Colonic mucosa (tissue), 4 donors: Measurements from ENCODE around the gene AK2. TPM values are rescaled to one million over a fixed set of nuclear protein-coding genes. Genes with fewer than 3 reads are reported as not detected.
A peak's percentile ranks its signal among the peaks of the same experiment; 100 is the strongest.
"Not testable (repeated sequence)": the region's sequence is repeated elsewhere in the genome, so short reads cannot be mapped to it uniquely, and the experiment has no call there.

Source experiments
- DNase-seq: peaks from one replicate; pipeline ENCODE4 v3.0.0-alpha.2; 2020
- H3K27ac ChIP-seq: fragments of 200-600 bp; one replicate; pipeline ENCODE4 v1.8.0; 2021
- H3K27me3 ChIP-seq: fragments of 200-600 bp; one replicate; pipeline ENCODE4 v1.8.0; 2021
- H3K36me3 ChIP-seq: fragments of 200-600 bp; one replicate; pipeline ENCODE4 v1.8.0; 2021
- H3K4me1 ChIP-seq: fragments of 200-600 bp; one replicate; pipeline ENCODE4 v1.8.0; 2021; ENCODE audit warnings: mild to moderate bottlenecking
- H3K4me3 ChIP-seq: fragments of 200-600 bp; one replicate; pipeline ENCODE4 v1.8.0; 2021
- H3K9ac ChIP-seq, 2 donors: one replicate each; pipeline ENCODE4 v1.7.0; 2013; ENCODE audit warnings: control low read depth in 2 of 2, low read depth in 2 of 2, low read length in 2 of 2
- H3K9me3 ChIP-seq: fragments of 200-600 bp; one replicate; pipeline ENCODE4 v1.8.0; 2021
- CTCF ChIP-seq: fragments of 200-600 bp; IDR thresholded peaks from one replicate; pipeline ENCODE4 v1.8.0; 2022; ENCODE audit warnings: antibody characterized with exemption, mild to moderate bottlenecking
- intact Hi-C: fragments of 100-400 bp; cut with DNase I; formaldehyde crosslinking; loops from one replicate; pipeline ENCODE4 v1.14.1; 2022
- total RNA-seq, 2 donors: library from RNA; stranded (reverse); fragmentation: NEBNext Ultra II Directional in 1 of 2; extraction: Animal tissue kit (Norgen Biotek cat#: 25700) in 1 of 2; gene quantifications; one replicate each; pipeline ENCODE4 v1.2.1, GENCODE V29; 2021
- donor health status: healthy.
- donor health status: DM: no; HTN: no; CAD: no.
- donor health status: DM: no; HTN: no; CAD: no.

Gene AK2
- total RNA-seq, 2 donors from 2014 or later: 206 to 243 TPM

- Histone ChIP-seq H3K9me3 (no peaks in the 10 kb centered on the region), H3K36me3 (no peaks in the 10 kb centered on the region), H3K9ac (no peak overlapping the region), H3K27me3 (no peaks in the 10 kb centered on the region), H3K27ac (no peak overlapping the region), H3K4me1 (no peaks in the 10 kb centered on the region), H3K4me3 (no peak overlapping the region)
- no peak for DNase-seq
- no peak for TF ChIP-seq CTCF
- intact Hi-C loops: no loop called here
Observed at GRCh38 chr1:33029209-33029608, 7.5 kb downstream of the AK2 start.

GRCh38 chr1:33025761-33026160 is 10.9 kb downstream of the AK2 start:
- Histone ChIP-seq H3K27me3 (no peaks in the 10 kb centered on the region), H3K9ac (peak overlapping the region in 1 of 2 donors; percentile 34), H3K36me3 (no peaks in the 10 kb centered on the region), H3K9me3 (no peaks in the 10 kb centered on the region), H3K4me3 (no peak overlapping the region), H3K27ac (no peak overlapping the region), H3K4me1 (no peaks in the 10 kb centered on the region)
- no peak for DNase-seq
- TF ChIP-seq CTCF: no peak
- intact Hi-C loops: no loop called here

- H3K36me3 ChIP-seq: no peaks in the 10 kb centered on the region
- no peaks in the 10 kb centered on the region for H3K27me3 ChIP-seq
- H3K4me1 ChIP-seq: no peaks in the 10 kb centered on the region
- peak overlapping the region; percentile 57 for H3K27ac ChIP-seq
- H3K9ac ChIP-seq: peak overlapping the region in 1 of 2 donors; percentile 34
- no peak for TF ChIP-seq CTCF
- H3K4me3 ChIP-seq: no peak overlapping the region
- intact Hi-C loops: no loop called here
- DNase-seq: no peak
- no peaks in the 10 kb centered on the region for H3K9me3 ChIP-seq
Observed at GRCh38 chr1:33025180-33025569, 11.5 kb downstream of the AK2 start.

- H3K9ac ChIP-seq, intact Hi-C loops, H3K27me3 ChIP-seq, H3K4me3 ChIP-seq, H3K36me3 ChIP-seq, H3K9me3 ChIP-seq, H3K4me1 ChIP-seq, DNase-seq: not testable (repeated sequence)
- H3K27ac ChIP-seq: peak overlapping the region; percentile 57
Observed at GRCh38 chr1:33024430-33025179, 12.1 kb downstream of the AK2 start.

GRCh38 chr1:33022650-33023200 is 14.0 kb downstream of the AK2 start:
- DNase-seq: peak; percentile 38
- intact Hi-C loops: no loop called here
- Histone ChIP-seq H3K4me1 (no peaks in the 10 kb centered on the region), H3K36me3 (no peaks in the 10 kb centered on the region), H3K27ac (peak overlapping the region; percentile 30), H3K4me3 (no peak overlapping the region), H3K27me3 (no peaks in the 10 kb centered on the region), H3K9me3 (no peaks in the 10 kb centered on the region), H3K9ac (peak overlapping the region in 1 of 2 donors; percentile 3)
- no peak for TF ChIP-seq CTCF
